Measurements from ENCODE around the gene VEGFD. TPM values are rescaled to one million over a fixed set of nuclear protein-coding genes. Genes with fewer than 3 reads are reported as not detected.

VEGFD gene
- total RNA-seq, 2 experiments from 2014 or later: not detected

GRCh38 chrX:15336023-15336413 is 48.2 kb downstream of the VEGFD start:
- peak overlapping the region; percentile 87 for H3K4me3 Mint-ChIP-seq
- H3K27me3 Mint-ChIP-seq: peaks cover 5% of the 10 kb centered on the region
- DNase-seq (peak; percentile 83), ATAC-seq (peak; percentile 44)
- H3K9me3 Mint-ChIP-seq: no peaks in the 10 kb centered on the region
- H3K36me3 Mint-ChIP-seq (ENCODE audit: low read depth): peaks cover 11% of the 10 kb centered on the region
- ChIA-PET POLR2A (no interaction called here), CTCF (interaction anchor here (0.6 kb wide), 1 partner anchor 133 kb away, joined by 3 read pairs; no protein-coding TSS in a partner anchor)
- intact Hi-C loops (cut with micrococcal nuclease): no loop called here
- peaks cover 11% of the 10 kb centered on the region for H3K4me1 Mint-ChIP-seq (ENCODE audit: low read depth)
- H3K27ac Mint-ChIP-seq: peak overlapping the region; percentile 87
- TF ChIP-seq CTCF (IDR thresholded peaks at IDR 0.05): no peak

- Mint-ChIP-seq H3K4me3 (peak within 1 kb of the TSS; percentile 87), H3K4me1 (ENCODE audit: low read depth) (peaks cover 11% of the 10 kb centered on the region), H3K9me3 (no peaks in the 10 kb centered on the region), H3K36me3 (ENCODE audit: low read depth) (peaks cover 11% of the 10 kb centered on the region), H3K27me3 (peaks cover 3% of the 10 kb centered on the region), H3K27ac (peak within 1 kb of the TSS; percentile 91)
- ChIA-PET POLR2A (no interaction called here), CTCF (no interaction called here)
- ATAC-seq (peak; percentile 96), DNase-seq (peak; percentile 94)
- intact Hi-C loops (cut with micrococcal nuclease): no loop called here
- TF ChIP-seq CTCF (IDR thresholded peaks at IDR 0.05): no peak
Measured at GRCh38 chrX:15335135-15336022, 48.8 kb downstream of the VEGFD start, which contains the start of gene PIGA. PIGA (minus strand) TSS chrX:15335523; CDS start chrX:15331930, 3,593 bp downstream.

GRCh38 chrX:15334561-15334960 is 49.7 kb downstream of the VEGFD start:
- ChIA-PET CTCF (no interaction called here), POLR2A (no interaction called here)
- intact Hi-C loops (cut with micrococcal nuclease): no loop called here
- Mint-ChIP-seq H3K36me3 (ENCODE audit: low read depth) (peaks cover 11% of the 10 kb centered on the region), H3K4me3 (peak overlapping the region; percentile 87), H3K4me1 (ENCODE audit: low read depth) (peaks cover 11% of the 10 kb centered on the region), H3K27me3 (peaks cover 3% of the 10 kb centered on the region), H3K27ac (peak overlapping the region; percentile 91), H3K9me3 (no peaks in the 10 kb centered on the region)
- no peak for TF ChIP-seq CTCF (IDR thresholded peaks at IDR 0.05)
- DNase-seq (peak; percentile 28), ATAC-seq (no peak)

GRCh38 chrX:15328821-15329220 is 55.4 kb downstream of the VEGFD start:
- intact Hi-C loops (cut with micrococcal nuclease): no loop called here
- no peak for ATAC-seq
- H3K27me3 Mint-ChIP-seq: no peaks in the 10 kb centered on the region
- TF ChIP-seq CTCF (IDR thresholded peaks at IDR 0.05): no peak
- ChIA-PET POLR2A (no interaction called here), CTCF (no interaction called here)
- no peak overlapping the region for H3K27ac Mint-ChIP-seq
- no peak for DNase-seq
- H3K9me3 Mint-ChIP-seq: no peaks in the 10 kb centered on the region
- H3K4me3 Mint-ChIP-seq: no peak overlapping the region
- peaks cover 5% of the 10 kb centered on the region for H3K4me1 Mint-ChIP-seq (ENCODE audit: low read depth)
- H3K36me3 Mint-ChIP-seq (ENCODE audit: low read depth): peaks cover 23% of the 10 kb centered on the region

- ChIA-PET POLR2A (no interaction called here), CTCF (no interaction called here)
- ATAC-seq: no peak
- no peak for DNase-seq
- intact Hi-C loops (cut with micrococcal nuclease): no loop called here
- no peak overlapping the region for H3K27ac Mint-ChIP-seq
- no peak overlapping the region for H3K4me3 Mint-ChIP-seq
- TF ChIP-seq CTCF (IDR thresholded peaks at IDR 0.05): no peak
- H3K36me3 Mint-ChIP-seq (ENCODE audit: low read depth): peaks cover 25% of the 10 kb centered on the region
- H3K27me3 Mint-ChIP-seq: no peaks in the 10 kb centered on the region
- H3K9me3 Mint-ChIP-seq: no peaks in the 10 kb centered on the region
- peaks cover 5% of the 10 kb centered on the region for H3K4me1 Mint-ChIP-seq (ENCODE audit: low read depth)
Measured at GRCh38 chrX:15328131-15328530, 56.1 kb downstream of the VEGFD start.
